ENCODE results near the gene FOXC1. TPM values are rescaled to one million over a fixed set of nuclear protein-coding genes. Genes with fewer than 3 reads are reported as not detected.
A peak's percentile ranks its signal among the peaks of the same experiment; 100 is the strongest.

FOXC1 gene
- total and polyA plus RNA-seq, 4 donors, result 0.08 to 0.33 (median 0.14) TPM

DNA sequence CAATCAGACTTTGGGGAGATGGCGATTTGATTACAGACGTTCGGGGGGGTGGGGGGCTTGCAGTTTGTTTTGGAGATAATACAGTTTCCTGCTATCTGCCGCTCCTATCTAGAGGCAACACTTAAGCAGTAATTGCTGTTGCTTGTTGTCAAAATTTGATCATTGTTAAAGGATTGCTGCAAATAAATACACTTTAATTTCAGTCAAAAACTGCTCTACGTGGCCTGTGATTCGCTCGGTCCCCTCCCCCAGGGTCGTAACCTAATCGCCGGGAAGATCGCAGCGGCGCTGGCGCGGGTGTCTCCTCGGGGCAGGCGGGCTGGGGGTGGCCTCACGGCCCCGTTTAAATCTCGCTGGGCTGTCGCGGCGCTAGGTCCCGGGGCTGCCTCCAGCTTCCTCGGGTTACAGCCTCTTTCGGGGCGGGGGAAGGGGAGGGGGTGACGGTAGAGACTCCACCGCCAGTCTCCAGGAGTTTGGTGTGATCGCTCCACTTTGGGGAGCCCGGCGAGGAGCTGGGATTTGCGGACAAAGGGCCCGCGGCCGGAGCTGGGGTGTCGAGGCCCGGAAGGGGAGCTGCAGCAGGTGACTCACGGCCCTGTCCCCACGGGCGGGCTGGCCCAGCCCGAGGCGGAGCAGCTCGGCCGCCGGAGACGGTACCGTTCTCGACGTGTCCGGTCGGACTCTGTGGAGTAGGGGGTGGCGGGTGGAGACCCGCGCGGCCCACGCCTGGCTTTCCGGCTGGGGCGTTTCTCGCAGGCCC is 4.2 kb downstream of the FOXC1 start (continued):
- TF ChIP-seq ATF3 (IDR thresholded peaks at IDR 0.05) (no peak), GABPA (IDR thresholded peaks at IDR 0.05 in 1 of 2, conservative IDR thresholded peaks at IDR 0.05 in 1 of 2) (no peak)

- Histone ChIP-seq H3K36me3 (ENCODE audit: control insufficient read depth in 4 of 4, insufficient read depth in 3 of 4, low read depth in 1 of 4, low read length in 3 of 4) (no peaks in the 10 kb centered on the region), H3K9me3 (ENCODE audit: control insufficient read depth in 4 of 4, low read length in 3 of 4) (peaks cover 0 to 9% (median 1%) of the 10 kb centered on the region in 4 donors), H3K9ac (ENCODE audit: low read depth in 1 of 2, low read length in 2 of 2) (no peak overlapping the region), H3K27me3 (ENCODE audit: control insufficient read depth in 4 of 4, insufficient read depth in 4 of 4, low read length in 3 of 4) (peaks cover 2 to 29% (median 4%) of the 10 kb centered on the region in 4 donors), H3K4me3 (ENCODE audit: low read depth in 1 of 3, low read length in 3 of 3) (peak overlapping the region in 1 of 3 donors; percentile 20), H3K4me1 (ENCODE audit: control insufficient read depth in 4 of 4, insufficient read depth in 4 of 4, low read length in 3 of 4) (peaks cover 10 to 23% (median 17%) of the 10 kb centered on the region in 4 donors), H3K27ac (ENCODE audit: low read depth in 1 of 2, low read length in 2 of 2) (no peak overlapping the region)
- WGBS, result 12% methylated on average over 85 of the region's 85 CpGs
- DNase-seq (ENCODE audit: low spot score), result no peak
- no peak for TF ChIP-seq NR2F2 (IDR thresholded peaks at IDR 0.05)
- TF ChIP-seq, protein P1, sequence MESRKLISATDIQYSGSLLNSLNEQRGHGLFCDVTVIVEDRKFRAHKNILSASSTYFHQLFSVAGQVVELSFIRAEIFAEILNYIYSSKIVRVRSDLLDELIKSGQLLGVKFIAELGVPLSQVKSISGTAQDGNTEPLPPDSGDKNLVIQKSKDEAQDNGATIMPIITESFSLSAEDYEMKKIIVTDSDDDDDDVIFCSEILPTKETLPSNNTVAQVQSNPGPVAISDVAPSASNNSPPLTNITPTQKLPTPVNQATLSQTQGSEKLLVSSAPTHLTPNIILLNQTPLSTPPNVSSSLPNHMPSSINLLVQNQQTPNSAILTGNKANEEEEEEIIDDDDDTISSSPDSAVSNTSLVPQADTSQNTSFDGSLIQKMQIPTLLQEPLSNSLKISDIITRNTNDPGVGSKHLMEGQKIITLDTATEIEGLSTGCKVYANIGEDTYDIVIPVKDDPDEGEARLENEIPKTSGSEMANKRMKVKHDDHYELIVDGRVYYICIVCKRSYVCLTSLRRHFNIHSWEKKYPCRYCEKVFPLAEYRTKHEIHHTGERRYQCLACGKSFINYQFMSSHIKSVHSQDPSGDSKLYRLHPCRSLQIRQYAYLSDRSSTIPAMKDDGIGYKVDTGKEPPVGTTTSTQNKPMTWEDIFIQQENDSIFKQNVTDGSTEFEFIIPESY (IDR thresholded peaks at IDR 0.05), result no peak
- no peak for TF ChIP-seq HNF4G (IDR thresholded peaks at IDR 0.05)
- TF ChIP-seq FOXA1 (IDR thresholded peaks at IDR 0.05), result no peak
- no peak for TF ChIP-seq JUND (IDR thresholded peaks at IDR 0.05)
- TF ChIP-seq YY1 (IDR thresholded peaks at IDR 0.05), result no peak
- TF ChIP-seq SP1 (IDR thresholded peaks at IDR 0.05), result no peak
- no peak for TF ChIP-seq FOXA2 (IDR thresholded peaks at IDR 0.05)
- TF ChIP-seq CTCF (IDR thresholded peaks at IDR 0.05; ENCODE audit: low read depth, low read length, missing input control), result no peak
- no peak for TF ChIP-seq HNF4A (conservative IDR thresholded peaks at IDR 0.05)
- no peak for TF ChIP-seq GABPA (IDR thresholded peaks at IDR 0.05 in 1 of 2, conservative IDR thresholded peaks at IDR 0.05 in 1 of 2)
- TF ChIP-seq RAD21 (IDR thresholded peaks at IDR 0.05), result no peak
- no peak for TF ChIP-seq TAF1 (conservative IDR thresholded peaks at IDR 0.05)
- no peak for TF ChIP-seq ATF3 (IDR thresholded peaks at IDR 0.05)
- TF ChIP-seq EGR1 (IDR thresholded peaks at IDR 0.05; ENCODE audit: low read depth in 2 of 2), result no peak
- no peak for TF ChIP-seq REST (IDR thresholded peaks at IDR 0.05)
- TF ChIP-seq RXRA (IDR thresholded peaks at IDR 0.05), result no peak
These were observed 4.9 kb downstream of the FOXC1 start for GRCh38 chr6:1614448-1615150.
